Measurements from ENCODE around the gene YJEFN3. TPM values are rescaled to one million over a fixed set of nuclear protein-coding genes. Genes with fewer than 3 reads are reported as not detected.

Gene YJEFN3
- total and polyA plus RNA-seq, 4 experiments from 2014 or later = 0.25 to 18.7 (median 15.6) TPM; not detected in 1

DNA sequence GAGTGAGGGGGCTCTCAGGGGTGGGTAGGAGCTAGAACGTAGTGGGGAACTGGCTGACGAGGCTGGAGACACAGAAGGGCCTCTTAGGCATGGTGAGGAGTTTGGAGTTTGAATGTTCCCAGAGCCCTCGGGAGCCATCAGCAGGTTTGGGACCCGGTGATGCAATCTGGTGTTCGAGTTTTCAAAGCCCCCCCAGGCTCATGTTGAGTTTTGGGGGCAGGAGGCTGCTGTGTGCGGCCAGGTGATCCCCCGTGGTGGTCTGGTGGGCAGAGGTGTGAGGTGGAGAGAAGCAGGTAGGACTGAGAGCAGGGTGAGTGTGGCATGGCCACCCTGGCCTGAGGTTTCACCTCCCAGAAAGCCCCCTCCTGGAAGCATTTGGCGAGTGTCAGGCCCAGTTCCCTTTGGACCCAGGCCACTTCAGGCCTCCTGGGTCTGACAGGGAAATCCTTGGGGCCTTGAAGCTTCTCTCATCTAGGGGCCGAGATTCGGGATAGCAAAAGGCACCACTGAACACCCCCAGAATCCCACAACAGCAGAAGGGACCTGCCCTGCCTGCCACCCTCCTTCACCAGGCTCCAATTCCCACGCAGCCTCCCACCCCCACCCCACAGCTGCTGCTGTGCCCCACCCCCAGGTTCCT lies 1.2 kb downstream of the YJEFN3 start:
- Histone ChIP-seq H3K36me3 (ENCODE audit: insufficient read depth, low read length) (peaks cover 20% of the 10 kb centered on the region), H3K27me3 (ENCODE audit: insufficient read depth, low read length) (no peaks in the 10 kb centered on the region), H3K4me1 (ENCODE audit: insufficient read depth, low read length) (peaks cover 12% of the 10 kb centered on the region), H3K27ac (ENCODE audit: low read depth, low read length) (no peak overlapping the region), H3K9me3 (ENCODE audit: control insufficient read depth in 1 of 2, low read length in 2 of 2) (no peaks in the 10 kb centered on the region), H3K4me3 (ENCODE audit: low read length in 2 of 2) (no peak overlapping the region)
- H3K27me3 Mint-ChIP-seq = no peaks in the 10 kb centered on the region
- POLR2A ChIA-PET (ENCODE audit: partially characterized antibody) = interaction anchor here (0.6 to 3.7 kb wide), 4 partner anchors 48 to 133 kb away, joined by 3 to 13 read pairs (median 4); partner anchors contain the start of genes ATP13A1, GMIP and LPAR2
- no peak for DNase-seq
- peak overlapping the region in 4 of 7 donors; percentile 76 to 88 (median 80) for H3K27ac Mint-ChIP-seq
- H3K4me1 Mint-ChIP-seq = peaks cover 3 to 22% (median 10%) of the 10 kb centered on the region in 4 donors
- CTCF ChIA-PET (ENCODE audit: partially characterized antibody) = interaction anchor here (0.6 to 6.0 kb wide), 5 partner anchors 76 to 429 kb away, joined by 3 to 50 read pairs (median 3); partner anchors contain the start of gene GMIP
- no peak overlapping the region for H3K4me3 Mint-ChIP-seq
- no peaks in the 10 kb centered on the region for H3K9me3 Mint-ChIP-seq
- intact Hi-C loops (cut with micrococcal nuclease) = loop anchor here (5.0 kb wide), 1 partner anchor 202 kb away; the partner anchor contains the start of gene ZNF14
- peaks cover 9 to 30% of the 10 kb centered on the region in 2 donors for H3K36me3 Mint-ChIP-seq

DNA sequence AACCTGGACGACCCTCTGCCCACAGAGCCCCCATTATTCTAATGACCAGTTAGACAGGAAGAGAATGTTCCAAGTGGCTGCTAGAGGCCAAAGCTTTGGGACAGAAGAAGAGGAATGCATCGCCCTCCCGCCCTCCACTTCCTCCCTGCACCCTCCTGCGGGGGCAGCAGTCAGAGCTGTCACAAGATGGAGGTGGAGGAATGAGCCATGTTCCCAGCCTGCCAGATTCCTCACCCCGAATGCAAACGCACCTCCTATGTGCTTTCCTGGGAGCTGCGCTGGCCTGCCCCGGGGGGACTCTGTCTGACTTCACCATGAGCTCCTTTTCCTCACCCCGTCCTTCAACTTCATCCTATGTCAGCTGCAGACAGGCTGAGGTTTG lies 1.7 kb downstream of the YJEFN3 start:
- peaks cover 12% of the 10 kb centered on the region for H3K4me1 ChIP-seq (ENCODE audit: insufficient read depth, low read length)
- Mint-ChIP-seq H3K4me3 (no peak overlapping the region), H3K36me3 (peaks cover 9 to 27% of the 10 kb centered on the region in 2 donors), H3K4me1 (peaks cover 3 to 22% (median 10%) of the 10 kb centered on the region in 4 donors), H3K9me3 (no peaks in the 10 kb centered on the region), H3K27me3 (no peaks in the 10 kb centered on the region), H3K27ac (peak overlapping the region in 2 of 7 donors; percentile 13 to 76)
- POLR2A ChIA-PET (ENCODE audit: partially characterized antibody) = interaction anchor here (1.3 to 3.7 kb wide), 3 partner anchors 98 to 132 kb away, joined by 4 to 42 read pairs (median 13); partner anchors contain the start of genes ATP13A1, GMIP and LPAR2
- H3K27me3 ChIP-seq (ENCODE audit: insufficient read depth, low read length) = no peaks in the 10 kb centered on the region
- intact Hi-C loops (cut with micrococcal nuclease) = loop anchor here (5.0 kb wide), 1 partner anchor 202 kb away; the partner anchor contains the start of gene ZNF14
- no peak overlapping the region for H3K27ac ChIP-seq (ENCODE audit: low read depth, low read length)
- peaks cover 20% of the 10 kb centered on the region for H3K36me3 ChIP-seq (ENCODE audit: insufficient read depth, low read length)
- H3K9me3 ChIP-seq (ENCODE audit: control insufficient read depth in 1 of 2, low read length in 2 of 2) = no peaks in the 10 kb centered on the region
- DNase-seq = no peak
- no peak overlapping the region for H3K4me3 ChIP-seq (ENCODE audit: low read length in 2 of 2)
- CTCF ChIA-PET (ENCODE audit: partially characterized antibody) = interaction anchor here (0.6 to 6.0 kb wide), 5 partner anchors 75 to 428 kb away, joined by 3 to 50 read pairs (median 5); partner anchors contain the start of gene GMIP

DNA sequence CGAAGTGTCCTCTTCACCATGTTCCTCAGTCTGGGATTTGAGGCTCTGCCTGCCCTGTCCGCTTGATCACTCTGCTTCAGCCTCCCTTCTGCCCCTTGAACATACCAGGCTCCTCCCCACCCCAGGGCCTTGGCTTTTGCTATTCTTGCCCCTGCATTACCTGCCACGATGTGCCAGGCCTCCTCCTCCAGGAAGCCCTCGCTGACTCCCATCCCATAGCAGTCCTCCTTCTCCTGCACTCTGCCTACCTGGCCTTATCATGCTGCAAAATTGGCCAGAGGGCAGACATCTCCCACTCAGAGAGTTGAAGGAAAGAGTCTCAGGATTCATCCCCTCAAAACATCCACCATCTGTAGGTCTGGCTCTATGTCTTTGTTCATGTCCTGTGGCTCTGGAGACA lies 2.2 kb downstream of the YJEFN3 start:
- H3K36me3 ChIP-seq (ENCODE audit: insufficient read depth, low read length) = peaks cover 18% of the 10 kb centered on the region
- CTCF ChIA-PET (ENCODE audit: partially characterized antibody) = interaction anchor here (0.6 to 6.0 kb wide), 8 partner anchors 24 to 428 kb away, joined by 3 to 68 read pairs (median 6); partner anchors contain the start of genes GMIP and LPAR2
- H3K27me3 ChIP-seq (ENCODE audit: insufficient read depth, low read length) = no peaks in the 10 kb centered on the region
- Mint-ChIP-seq H3K4me1 (peaks cover 3 to 22% (median 10%) of the 10 kb centered on the region in 4 donors), H3K27ac (peak overlapping the region in 5 of 7 donors; percentile 8 to 68 (median 29)), H3K36me3 (peaks cover 9 to 27% of the 10 kb centered on the region in 2 donors), H3K27me3 (no peaks in the 10 kb centered on the region), H3K4me3 (no peak overlapping the region), H3K9me3 (no peaks in the 10 kb centered on the region)
- H3K4me3 ChIP-seq (ENCODE audit: low read length in 2 of 2) = no peak overlapping the region
- H3K27ac ChIP-seq (ENCODE audit: low read depth, low read length) = no peak overlapping the region
- POLR2A ChIA-PET (ENCODE audit: partially characterized antibody) = interaction anchor here (0.6 to 3.7 kb wide), 7 partner anchors 97 to 469 kb away, joined by 3 to 42 read pairs (median 4); partner anchors contain the start of genes ATP13A1, GMIP, LPAR2 and ZNF101
- DNase-seq = no peak
- peaks cover 12% of the 10 kb centered on the region for H3K4me1 ChIP-seq (ENCODE audit: insufficient read depth, low read length)
- intact Hi-C loops (cut with micrococcal nuclease) = loop anchor here (5.0 kb wide), 1 partner anchor 201 kb away; the partner anchor contains the start of gene ZNF14
- no peaks in the 10 kb centered on the region for H3K9me3 ChIP-seq (ENCODE audit: control insufficient read depth in 1 of 2, low read length in 2 of 2)

DNA sequence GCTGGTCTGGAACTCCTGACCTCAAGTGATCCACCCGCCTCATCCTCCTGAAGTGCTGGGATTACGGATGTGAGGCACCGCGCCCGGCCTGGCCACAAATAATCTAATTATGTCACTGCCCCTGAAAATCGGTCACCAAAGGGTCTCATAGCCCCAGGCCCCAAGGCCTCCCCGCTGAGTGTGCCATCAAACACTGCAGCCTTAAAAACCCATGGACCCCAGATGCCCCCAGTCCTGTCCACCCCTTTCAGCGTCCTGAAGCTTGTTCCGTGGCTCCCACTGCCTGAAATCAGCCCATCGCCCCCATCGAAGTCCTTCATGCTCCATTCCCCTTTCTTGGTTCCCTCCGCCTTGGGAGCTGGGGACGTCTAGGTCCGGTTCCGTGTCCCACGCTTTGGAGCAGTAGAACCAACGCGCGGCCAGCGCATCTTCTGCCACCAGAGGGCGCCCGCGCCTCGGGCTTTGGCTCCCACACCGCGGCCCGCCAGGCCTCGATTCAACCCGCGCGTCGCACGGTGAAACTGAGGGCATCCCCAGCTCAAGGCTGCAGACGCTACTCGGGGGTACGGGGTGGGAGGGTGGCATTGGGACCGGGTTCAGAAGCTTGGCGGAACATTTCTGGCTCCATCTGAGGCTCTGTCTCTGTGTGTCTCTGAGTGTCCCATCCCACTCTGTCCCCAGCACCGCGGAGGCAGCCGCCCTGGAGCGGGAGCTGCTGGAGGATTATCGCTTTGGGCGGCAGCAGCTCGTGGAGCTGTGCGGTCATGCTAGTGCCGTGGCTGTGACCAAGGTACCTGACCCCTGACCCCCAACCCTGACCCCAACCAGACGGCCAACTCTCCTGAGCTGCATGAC lies 3.5 kb downstream of the YJEFN3 start:
- peaks cover 12% of the 10 kb centered on the region for H3K4me1 ChIP-seq (ENCODE audit: insufficient read depth, low read length)
- H3K36me3 Mint-ChIP-seq = peaks cover 9 to 21% of the 10 kb centered on the region in 2 donors
- H3K4me1 Mint-ChIP-seq = peaks cover 3 to 28% (median 13%) of the 10 kb centered on the region in 4 donors
- peak overlapping the region in 6 of 7 donors; percentile 64 to 91 (median 86) for H3K27ac Mint-ChIP-seq
- H3K27ac ChIP-seq (ENCODE audit: low read depth, low read length) = peak overlapping the region; percentile 24
- no peaks in the 10 kb centered on the region for H3K9me3 Mint-ChIP-seq
- CTCF ChIA-PET (ENCODE audit: partially characterized antibody) = interaction anchor here (0.6 to 6.0 kb wide), 46 partner anchors 9 to 705 kb away, joined by 3 to 68 read pairs (median 4); partner anchors contain the start of genes ATP13A1, GMIP, LPAR2 and NDUFA13
- peak; percentile 78 to 85 (median 80) for DNase-seq
- POLR2A ChIA-PET (ENCODE audit: partially characterized antibody) = interaction anchor here (0.5 to 3.7 kb wide), 19 partner anchors 16 to 289 kb away, joined by 3 to 42 read pairs (median 3); partner anchors contain the start of genes ATP13A1, GMIP, NDUFA13 and TSSK6
- H3K4me3 ChIP-seq (ENCODE audit: low read length in 2 of 2) = no peak overlapping the region
- H3K9me3 ChIP-seq (ENCODE audit: control insufficient read depth in 1 of 2, low read length in 2 of 2) = no peaks in the 10 kb centered on the region
- peaks cover 11% of the 10 kb centered on the region for H3K36me3 ChIP-seq (ENCODE audit: insufficient read depth, low read length)
- H3K4me3 Mint-ChIP-seq = peak overlapping the region in 1 of 8 donors; percentile 20
- no peaks in the 10 kb centered on the region for H3K27me3 Mint-ChIP-seq
- no peaks in the 10 kb centered on the region for H3K27me3 ChIP-seq (ENCODE audit: insufficient read depth, low read length)
- intact Hi-C loops (cut with micrococcal nuclease) = loop anchor here (1.0 to 5.0 kb wide), 4 partner anchors 22 to 427 kb away; partner anchors contain the start of genes GMIP and ZNF14

DNA sequence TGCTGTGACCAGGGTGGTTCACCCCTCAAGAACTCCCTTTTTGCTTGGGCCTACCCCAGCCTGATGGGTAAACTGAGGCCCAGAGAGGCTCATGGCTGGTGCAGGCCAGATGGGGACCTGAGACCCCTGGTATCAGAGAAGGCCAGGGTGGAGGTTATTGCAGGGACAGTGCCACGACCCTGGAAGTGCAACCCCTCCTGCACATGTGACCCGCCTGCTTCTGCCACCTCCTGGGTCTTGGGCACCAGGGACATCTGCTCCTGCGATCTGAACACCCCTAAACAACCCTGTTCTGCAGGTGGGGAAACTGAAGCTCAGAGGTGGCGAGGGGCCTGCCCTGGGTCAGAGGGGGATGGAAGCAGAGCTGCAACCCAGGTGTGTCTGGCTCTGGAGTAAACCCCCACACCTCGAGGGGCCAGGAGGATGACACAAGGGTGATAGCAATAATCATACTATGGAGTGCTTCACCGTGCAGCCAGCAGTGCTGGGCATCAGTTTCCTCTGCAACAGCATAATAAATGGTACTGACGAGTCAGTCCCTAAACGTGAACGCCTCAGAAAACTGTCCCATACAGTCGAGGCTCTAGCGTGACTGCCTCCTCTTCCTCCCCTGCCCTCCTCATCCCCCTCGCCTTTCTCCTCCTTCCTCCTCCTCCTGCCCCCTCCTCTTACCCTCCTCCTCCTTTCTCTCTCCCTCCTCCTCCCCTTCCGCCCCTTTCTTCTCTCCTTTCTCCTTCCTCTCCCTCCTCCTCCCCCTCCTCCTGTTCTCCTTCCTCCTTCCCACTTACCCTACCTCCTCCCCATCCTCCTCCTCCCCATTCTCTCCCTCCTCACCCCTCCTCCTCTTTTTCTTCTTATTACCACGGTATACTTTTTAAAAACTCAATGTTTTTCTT lies 4.3 kb downstream of the YJEFN3 start:
- H3K4me3 ChIP-seq (ENCODE audit: low read length in 2 of 2) = no peak overlapping the region
- ChIA-PET POLR2A (ENCODE audit: partially characterized antibody) (interaction anchor here (0.5 to 3.7 kb wide), 18 partner anchors 17 to 288 kb away, joined by 3 to 42 read pairs (median 4); partner anchors contain the start of genes ATP13A1, GMIP, NDUFA13 and TSSK6), CTCF (ENCODE audit: partially characterized antibody) (interaction anchor here (0.7 to 6.0 kb wide), 42 partner anchors 8 to 704 kb away, joined by 3 to 68 read pairs (median 4); partner anchors contain the start of genes ATP13A1, GMIP, LPAR2 and NDUFA13)
- Mint-ChIP-seq H3K4me1 (peaks cover 6 to 33% (median 18%) of the 10 kb centered on the region in 4 donors), H3K27me3 (no peaks in the 10 kb centered on the region), H3K36me3 (peaks cover 9 to 17% of the 10 kb centered on the region in 2 donors), H3K4me3 (no peak overlapping the region), H3K27ac (peak overlapping the region in 3 of 7 donors; percentile 19 to 89 (median 81)), H3K9me3 (no peaks in the 10 kb centered on the region)
- intact Hi-C loops (cut with micrococcal nuclease) = loop anchor here (1.0 to 5.0 kb wide), 4 partner anchors 21 to 426 kb away; partner anchors contain the start of genes GMIP and ZNF14
- H3K9me3 ChIP-seq (ENCODE audit: control insufficient read depth in 1 of 2, low read length in 2 of 2) = no peaks in the 10 kb centered on the region
- DNase-seq = peak in 2 of 5 donors; percentile 11 to 17
- H3K27me3 ChIP-seq (ENCODE audit: insufficient read depth, low read length) = no peaks in the 10 kb centered on the region
- H3K4me1 ChIP-seq (ENCODE audit: insufficient read depth, low read length) = peaks cover 12% of the 10 kb centered on the region
- H3K27ac ChIP-seq (ENCODE audit: low read depth, low read length) = no peak overlapping the region
- H3K36me3 ChIP-seq (ENCODE audit: insufficient read depth, low read length) = peaks cover 3% of the 10 kb centered on the region
